Memory B cell (primary cell): ENCODE data around the gene XKRX.

Experiments used
- ATAC-seq: fragments of 150-1000 bp; cut with Tn5 transposase; 2 replicates; pipeline ENCODE4 v1.10.0; 2021; ENCODE audit warnings: low read depth, mild to moderate bottlenecking, moderate library complexity
- DNase-seq, 2 donors: peaks; one replicate each; pipeline ENCODE4 v3.0.0; 2022; ENCODE audit warnings: low spot score in 2 of 2
- H3K27ac Mint-ChIP-seq: one replicate; pipeline ENCODE4 v1.8.0; 2022; ENCODE audit warnings: mild to moderate bottlenecking, moderate library complexity, mixed read lengths
- H3K27me3 Mint-ChIP-seq: one replicate; pipeline ENCODE4 v1.8.0; 2022; ENCODE audit warnings: mixed read lengths
- H3K36me3 Mint-ChIP-seq: one replicate; pipeline ENCODE4 v1.8.0; 2022; ENCODE audit warnings: mild to moderate bottlenecking, mixed read lengths
- H3K4me1 Mint-ChIP-seq: one replicate; pipeline ENCODE4 v1.8.0; 2022; ENCODE audit warnings: mixed read lengths
- H3K4me3 Mint-ChIP-seq: one replicate; pipeline ENCODE4 v1.8.0; 2022; ENCODE audit warnings: mild to moderate bottlenecking, moderate library complexity, mixed read lengths
- H3K9me3 Mint-ChIP-seq: one replicate; pipeline ENCODE4 v1.8.0; 2022; ENCODE audit warnings: mixed read lengths

XKRX gene

GRCh38 chrX:100868273-100868672 is 60.4 kb downstream of the XKRX start:
- ATAC-seq: no peak
- Mint-ChIP-seq H3K27me3 (peaks cover 2% of the 10 kb centered on the region), H3K36me3 (no peaks in the 10 kb centered on the region), H3K4me1 (no peaks in the 10 kb centered on the region), H3K4me3 (no peak overlapping the region), H3K9me3 (no peaks in the 10 kb centered on the region), H3K27ac (no peak overlapping the region)
- no peak for DNase-seq

GRCh38 chrX:100864657-100865391 is 63.9 kb downstream of the XKRX start:
- no peak for ATAC-seq
- Mint-ChIP-seq H3K4me1 (no peaks in the 10 kb centered on the region), H3K36me3 (no peaks in the 10 kb centered on the region)

More at GRCh38 chrX:100864657-100865391, 63.9 kb downstream of the XKRX start:
- Mint-ChIP-seq H3K27me3 (no peaks in the 10 kb centered on the region), H3K27ac (no peak overlapping the region), H3K4me3 (no peak overlapping the region), H3K9me3 (no peaks in the 10 kb centered on the region)
- no peak for DNase-seq
